Hematopoietic multipotent progenitor cell treated with erythropoietin and hydrocortisone succinate and interleukin-3 and kit ligand, for 6 days (in vitro differentiated cells): ENCODE data around the gene NRP2.
A peak's percentile ranks its signal among the peaks of the same experiment; 100 is the strongest.

Source experiments
- DNase-seq: peaks from one replicate; pipeline ENCODE4 v3.0.0-alpha.2; 2015

The NRP2 gene

GRCh38 chr2:205776720-205777119 lies 94.4 kb downstream of the NRP2 start:
- no peak for DNase-seq

GRCh38 chr2:205778356-205778755 lies 96.1 kb downstream of the NRP2 start:
- DNase-seq: no peak

- peak; percentile 87 for DNase-seq
Observed at GRCh38 chr2:205780645-205781044, 98.3 kb downstream of the NRP2 start.

GRCh38 chr2:205781244-205781931 lies 99.1 kb downstream of the NRP2 start:
- DNase-seq: peak; percentile 7

GRCh38 chr2:205782941-205783340 lies 100.6 kb downstream of the NRP2 start:
- peak; percentile 75 for DNase-seq

- DNase-seq: no peak
Observed at GRCh38 chr2:205783872-205784499, 101.7 kb downstream of the NRP2 start.

GRCh38 chr2:205785507-205786260 lies 103.4 kb downstream of the NRP2 start:
- DNase-seq: no peak

GRCh38 chr2:205786976-205787375 lies 104.7 kb downstream of the NRP2 start:
- no peak for DNase-seq

- DNase-seq: no peak
Observed at GRCh38 chr2:205787761-205788160, 105.5 kb downstream of the NRP2 start.

- DNase-seq: no peak
Observed at GRCh38 chr2:205789906-205790305, 107.6 kb downstream of the NRP2 start.

GRCh38 chr2:205792908-205793307 lies 110.6 kb downstream of the NRP2 start:
- DNase-seq: no peak

GRCh38 chr2:205796805-205797313 lies 114.6 kb downstream of the NRP2 start:
- DNase-seq: no peak

GRCh38 chr2:205797866-205798265 lies 115.6 kb downstream of the NRP2 start:
- no peak for DNase-seq

- DNase-seq: no peak
Observed at GRCh38 chr2:205800224-205800623, 117.9 kb downstream of the NRP2 start.

- no peak for DNase-seq
Observed at GRCh38 chr2:205800773-205801172, 118.5 kb downstream of the NRP2 start.

- DNase-seq: no peak
Observed at GRCh38 chr2:205802065-205802464, 119.8 kb downstream of the NRP2 start.

- DNase-seq: no peak
Observed at GRCh38 chr2:205802941-205803340, 120.6 kb downstream of the NRP2 start.

GRCh38 chr2:205803500-205803899 lies 121.2 kb downstream of the NRP2 start:
- DNase-seq: peak; percentile 44

- no peak for DNase-seq
Observed at GRCh38 chr2:205805136-205805535, 122.8 kb downstream of the NRP2 start.

GRCh38 chr2:205806143-205806905 lies 124.0 kb downstream of the NRP2 start:
- no peak for DNase-seq

- no peak for DNase-seq
Observed at GRCh38 chr2:205807229-205807628, 124.9 kb downstream of the NRP2 start.

- DNase-seq: no peak
Observed at GRCh38 chr2:205807758-205808157, 125.5 kb downstream of the NRP2 start.
